ENCODE measurements around the gene SLC25A40. TPM values are rescaled to one million over a fixed set of nuclear protein-coding genes. Genes with fewer than 3 reads are reported as not detected.
"Not testable (repeated sequence)": the region's sequence is repeated elsewhere in the genome, so short reads cannot be mapped to it uniquely, and the experiment has no call there.

SLC25A40 gene, protein sequence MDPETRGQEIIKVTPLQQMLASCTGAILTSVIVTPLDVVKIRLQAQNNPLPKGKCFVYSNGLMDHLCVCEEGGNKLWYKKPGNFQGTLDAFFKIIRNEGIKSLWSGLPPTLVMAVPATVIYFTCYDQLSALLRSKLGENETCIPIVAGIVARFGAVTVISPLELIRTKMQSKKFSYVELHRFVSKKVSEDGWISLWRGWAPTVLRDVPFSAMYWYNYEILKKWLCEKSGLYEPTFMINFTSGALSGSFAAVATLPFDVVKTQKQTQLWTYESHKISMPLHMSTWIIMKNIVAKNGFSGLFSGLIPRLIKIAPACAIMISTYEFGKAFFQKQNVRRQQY
- 7.8 TPM for total RNA-seq

GRCh38 chr7:87876040-87876868, at the start of gene SLC25A40, which contains the start of gene DBF4:
Gene SLC25A40 (minus strand): TSS chr7:87876360. CDS start chr7:87858727, 17,633 bp downstream.
Gene DBF4 (plus strand): TSS chr7:87876493. CDS start chr7:87876733, 240 bp downstream.
- Histone ChIP-seq H3K27ac (ENCODE audit: low read depth, low read length) (peak within 1 kb of the TSS; percentile 90), H3K27me3 (ENCODE audit: control insufficient read depth in 3 of 3, insufficient read depth in 3 of 3, low read length in 3 of 3) (no peaks in the 10 kb centered on the region), H3K4me3 (ENCODE audit: low read length in 3 of 3) (peak within 1 kb of the TSS; percentile 78 to 87 (median 83)), H3K4me1 (ENCODE audit: control insufficient read depth in 3 of 3, insufficient read depth in 3 of 3, low read length in 3 of 3) (peaks cover 4 to 8% (median 4%) of the 10 kb centered on the region in 3 donors), H3K9ac (ENCODE audit: low read depth in 1 of 3, low read length in 3 of 3) (peak within 1 kb of the TSS; percentile 90 to 92 (median 90)), H3K36me3 (ENCODE audit: control insufficient read depth in 3 of 3, insufficient read depth in 3 of 3, low read length in 3 of 3) (no peaks in the 10 kb centered on the region), H3K9me3 (ENCODE audit: control insufficient read depth in 3 of 3, low read length in 3 of 3) (no peaks in the 10 kb centered on the region)

DNA sequence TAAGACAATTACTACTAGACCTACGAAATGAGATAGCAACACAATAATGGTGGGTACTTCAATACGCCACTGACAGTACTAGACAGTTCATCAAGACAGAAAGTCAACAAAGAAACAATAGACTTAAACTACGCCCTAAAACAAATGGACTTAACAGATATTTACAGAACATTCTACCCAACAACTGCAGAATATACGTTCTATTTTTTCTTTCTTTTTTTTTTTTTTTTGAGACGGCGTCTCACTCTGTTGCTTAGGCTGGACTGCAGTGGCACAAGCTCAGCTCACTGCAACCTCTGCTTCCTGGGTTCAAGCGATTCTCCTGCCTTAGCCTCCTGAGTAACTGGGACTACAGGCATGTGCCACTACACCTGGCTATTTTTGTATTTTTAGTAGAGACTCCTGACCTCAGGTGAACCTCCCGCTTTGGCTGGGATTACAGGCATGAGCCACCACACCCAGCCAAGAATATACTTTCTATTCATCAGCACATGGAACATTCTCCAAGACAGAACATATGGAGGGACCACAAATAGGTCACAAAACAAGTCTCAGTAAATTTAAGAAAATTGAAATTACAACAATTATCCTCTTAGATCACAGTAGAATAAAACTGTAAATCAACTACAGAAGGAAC, 46.7 kb upstream of the SLC25A40 start:
- H3K4me3 ChIP-seq (ENCODE audit: low read length in 3 of 3); H3K9ac ChIP-seq (ENCODE audit: low read depth in 1 of 3, low read length in 3 of 3); H3K9me3 ChIP-seq (ENCODE audit: control insufficient read depth in 3 of 3, low read length in 3 of 3); H3K27ac ChIP-seq (ENCODE audit: low read depth, low read length); H3K36me3 ChIP-seq (ENCODE audit: control insufficient read depth in 3 of 3, insufficient read depth in 3 of 3, low read length in 3 of 3); H3K27me3 ChIP-seq (ENCODE audit: control insufficient read depth in 3 of 3, insufficient read depth in 3 of 3, low read length in 3 of 3); H3K4me1 ChIP-seq (ENCODE audit: control insufficient read depth in 3 of 3, insufficient read depth in 3 of 3, low read length in 3 of 3): not testable (repeated sequence)

DNA sequence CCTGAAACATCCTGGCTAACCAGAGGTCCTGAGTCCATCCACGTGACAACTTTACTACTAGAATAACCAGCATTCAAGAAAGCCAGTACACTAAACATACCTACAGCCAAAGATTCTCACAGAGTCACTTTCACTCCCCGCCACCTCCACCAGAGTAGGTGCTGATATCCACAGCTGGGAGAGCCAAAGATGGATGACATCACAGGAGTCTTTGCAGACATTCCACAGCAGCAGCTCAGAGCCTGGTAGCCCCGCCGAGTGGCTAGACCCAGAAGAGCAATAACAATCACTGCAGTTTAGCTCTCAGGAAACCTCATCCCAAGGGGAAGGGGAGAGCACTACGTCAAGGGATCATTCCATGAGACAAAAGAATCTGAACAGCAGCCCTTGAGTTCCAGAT, 44.4 kb upstream of the SLC25A40 start:
- H3K27me3 ChIP-seq (ENCODE audit: control insufficient read depth in 3 of 3, insufficient read depth in 3 of 3, low read length in 3 of 3), result no peaks in the 10 kb centered on the region
- no peaks in the 10 kb centered on the region for H3K9me3 ChIP-seq (ENCODE audit: control insufficient read depth in 3 of 3, low read length in 3 of 3)
- H3K4me1 ChIP-seq (ENCODE audit: control insufficient read depth in 3 of 3, insufficient read depth in 3 of 3, low read length in 3 of 3), result no peaks in the 10 kb centered on the region
- H3K9ac ChIP-seq (ENCODE audit: low read depth in 1 of 3, low read length in 3 of 3), result no peak overlapping the region
- no peak overlapping the region for H3K27ac ChIP-seq (ENCODE audit: low read depth, low read length)
- H3K4me3 ChIP-seq (ENCODE audit: low read length in 3 of 3), result no peak overlapping the region
- no peaks in the 10 kb centered on the region for H3K36me3 ChIP-seq (ENCODE audit: control insufficient read depth in 3 of 3, insufficient read depth in 3 of 3, low read length in 3 of 3)

DNA sequence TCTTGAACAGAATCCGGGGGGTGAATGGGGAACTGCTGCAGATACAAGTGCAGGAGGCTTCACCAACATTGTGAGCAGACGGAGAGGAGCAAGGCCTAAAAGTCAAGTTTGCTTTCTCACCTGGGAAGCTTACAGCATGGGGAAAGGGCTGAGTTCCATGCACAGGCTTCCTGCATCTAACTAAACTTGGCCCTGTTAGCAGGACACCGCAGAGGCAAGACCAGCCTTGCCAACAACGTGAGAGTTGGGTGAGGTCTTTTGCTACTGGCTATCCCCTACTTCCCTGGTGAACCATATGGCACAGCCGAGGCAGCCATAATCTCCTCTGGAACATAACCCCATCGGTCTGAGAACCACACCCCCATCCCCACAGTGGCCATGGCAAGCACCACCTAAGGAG, 43.7 kb upstream of the SLC25A40 start:
- no peaks in the 10 kb centered on the region for H3K27me3 ChIP-seq (ENCODE audit: control insufficient read depth in 3 of 3, insufficient read depth in 3 of 3, low read length in 3 of 3)
- H3K9me3 ChIP-seq (ENCODE audit: control insufficient read depth in 3 of 3, low read length in 3 of 3), result no peaks in the 10 kb centered on the region
- no peaks in the 10 kb centered on the region for H3K4me1 ChIP-seq (ENCODE audit: control insufficient read depth in 3 of 3, insufficient read depth in 3 of 3, low read length in 3 of 3)
- H3K4me3 ChIP-seq (ENCODE audit: low read length in 3 of 3), result no peak overlapping the region
- H3K9ac ChIP-seq (ENCODE audit: low read depth in 1 of 3, low read length in 3 of 3), result no peak overlapping the region
- no peaks in the 10 kb centered on the region for H3K36me3 ChIP-seq (ENCODE audit: control insufficient read depth in 3 of 3, insufficient read depth in 3 of 3, low read length in 3 of 3)
- no peak overlapping the region for H3K27ac ChIP-seq (ENCODE audit: low read depth, low read length)

GRCh38 chr7:87918740-87919139, 42.6 kb upstream of the SLC25A40 start:
- no peak overlapping the region for H3K27ac ChIP-seq (ENCODE audit: low read depth, low read length)
- H3K36me3 ChIP-seq (ENCODE audit: control insufficient read depth in 3 of 3, insufficient read depth in 3 of 3, low read length in 3 of 3), result no peaks in the 10 kb centered on the region
- H3K9ac ChIP-seq (ENCODE audit: low read depth in 1 of 3, low read length in 3 of 3), result no peak overlapping the region
- H3K4me3 ChIP-seq (ENCODE audit: low read length in 3 of 3), result no peak overlapping the region
- no peaks in the 10 kb centered on the region for H3K9me3 ChIP-seq (ENCODE audit: control insufficient read depth in 3 of 3, low read length in 3 of 3)
- no peaks in the 10 kb centered on the region for H3K27me3 ChIP-seq (ENCODE audit: control insufficient read depth in 3 of 3, insufficient read depth in 3 of 3, low read length in 3 of 3)
- no peaks in the 10 kb centered on the region for H3K4me1 ChIP-seq (ENCODE audit: control insufficient read depth in 3 of 3, insufficient read depth in 3 of 3, low read length in 3 of 3)

DNA sequence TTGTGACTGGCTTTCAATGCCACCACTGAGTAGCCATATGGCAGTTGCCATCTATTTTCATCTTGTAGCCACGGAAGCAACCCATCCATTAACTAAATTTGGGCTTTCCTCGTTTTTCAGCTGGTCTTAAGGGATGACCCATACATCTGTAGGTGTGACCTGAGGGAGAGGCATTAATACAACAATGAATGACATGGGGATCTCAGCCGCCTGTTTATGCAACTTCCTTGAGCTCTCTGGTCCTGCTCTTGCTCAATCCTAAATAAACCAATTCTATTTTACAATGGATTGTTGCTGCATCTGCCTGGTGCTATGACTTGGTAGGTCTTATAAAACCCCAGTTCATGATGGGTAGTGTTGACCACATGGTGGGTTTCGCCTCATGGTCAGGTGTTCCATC, 36.0 kb upstream of the SLC25A40 start:
- Histone ChIP-seq H3K27me3 (ENCODE audit: control insufficient read depth in 3 of 3, insufficient read depth in 3 of 3, low read length in 3 of 3) (no peaks in the 10 kb centered on the region), H3K4me1 (ENCODE audit: control insufficient read depth in 3 of 3, insufficient read depth in 3 of 3, low read length in 3 of 3) (no peaks in the 10 kb centered on the region), H3K9me3 (ENCODE audit: control insufficient read depth in 3 of 3, low read length in 3 of 3) (no peaks in the 10 kb centered on the region), H3K4me3 (ENCODE audit: low read length in 3 of 3) (no peak overlapping the region), H3K27ac (ENCODE audit: low read depth, low read length) (no peak overlapping the region), H3K36me3 (ENCODE audit: control insufficient read depth in 3 of 3, insufficient read depth in 3 of 3, low read length in 3 of 3) (peaks cover 0 to 4% (median 0%) of the 10 kb centered on the region in 3 donors), H3K9ac (ENCODE audit: low read depth in 1 of 3, low read length in 3 of 3) (no peak overlapping the region)

DNA sequence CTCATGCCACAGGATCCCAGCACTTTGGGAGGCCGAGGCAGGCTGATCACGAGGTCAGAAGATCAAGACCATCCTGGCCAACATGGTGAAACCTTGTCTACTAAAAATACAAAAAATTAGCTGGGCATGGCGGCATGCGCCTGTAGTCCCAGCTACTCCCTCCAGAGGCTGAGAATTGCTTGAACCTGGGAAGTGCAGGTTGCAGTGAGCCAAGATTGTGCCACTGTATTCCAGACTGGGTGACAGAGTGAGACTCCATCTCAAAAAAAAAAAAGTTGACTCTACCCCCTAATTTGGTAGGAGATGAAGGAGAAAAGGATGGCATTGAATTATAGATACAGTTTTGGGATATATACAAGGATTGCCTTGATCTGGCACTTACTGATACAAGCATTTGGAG, 32.7 kb upstream of the SLC25A40 start:
- not testable (repeated sequence) for H3K9ac ChIP-seq (ENCODE audit: low read depth in 1 of 3, low read length in 3 of 3); H3K36me3 ChIP-seq (ENCODE audit: control insufficient read depth in 3 of 3, insufficient read depth in 3 of 3, low read length in 3 of 3); H3K27me3 ChIP-seq (ENCODE audit: control insufficient read depth in 3 of 3, insufficient read depth in 3 of 3, low read length in 3 of 3); H3K27ac ChIP-seq (ENCODE audit: low read depth, low read length); H3K4me1 ChIP-seq (ENCODE audit: control insufficient read depth in 3 of 3, insufficient read depth in 3 of 3, low read length in 3 of 3); H3K4me3 ChIP-seq (ENCODE audit: low read length in 3 of 3); H3K9me3 ChIP-seq (ENCODE audit: control insufficient read depth in 3 of 3, low read length in 3 of 3)

- H3K36me3 ChIP-seq (ENCODE audit: control insufficient read depth in 3 of 3, insufficient read depth in 3 of 3, low read length in 3 of 3); H3K4me3 ChIP-seq (ENCODE audit: low read length in 3 of 3); H3K9me3 ChIP-seq (ENCODE audit: control insufficient read depth in 3 of 3, low read length in 3 of 3); H3K27me3 ChIP-seq (ENCODE audit: control insufficient read depth in 3 of 3, insufficient read depth in 3 of 3, low read length in 3 of 3); H3K9ac ChIP-seq (ENCODE audit: low read depth in 1 of 3, low read length in 3 of 3); H3K4me1 ChIP-seq (ENCODE audit: control insufficient read depth in 3 of 3, insufficient read depth in 3 of 3, low read length in 3 of 3); H3K27ac ChIP-seq (ENCODE audit: low read depth, low read length): not testable (repeated sequence)
Observed at GRCh38 chr7:87907136-87907906, 31.2 kb upstream of the SLC25A40 start.

DNA sequence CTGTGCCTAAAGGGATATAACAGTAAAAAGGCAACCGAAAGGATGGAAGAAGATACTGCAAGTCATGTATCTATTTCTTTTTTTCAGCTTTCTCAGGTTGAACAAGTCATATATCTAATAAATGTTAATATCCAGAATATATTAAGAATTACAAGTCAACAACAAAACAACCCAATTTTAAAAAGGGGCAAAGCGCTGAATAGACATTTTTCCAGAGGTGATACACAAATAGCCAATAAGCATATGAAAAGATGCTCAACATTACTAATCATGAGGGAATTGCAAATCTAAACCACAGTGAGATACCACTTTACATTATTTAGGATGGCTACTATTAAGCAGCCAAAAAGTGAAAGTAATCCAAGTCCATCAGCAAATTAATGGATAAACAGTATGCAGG, 23.1 kb upstream of the SLC25A40 start:
- H3K27ac ChIP-seq (ENCODE audit: low read depth, low read length), result no peak overlapping the region
- no peak overlapping the region for H3K4me3 ChIP-seq (ENCODE audit: low read length in 3 of 3)

More for the DNA sequence above, 23.1 kb upstream of the SLC25A40 start:
- no peaks in the 10 kb centered on the region for H3K4me1 ChIP-seq (ENCODE audit: control insufficient read depth in 3 of 3, insufficient read depth in 3 of 3, low read length in 3 of 3)
- no peaks in the 10 kb centered on the region for H3K9me3 ChIP-seq (ENCODE audit: control insufficient read depth in 3 of 3, low read length in 3 of 3)
- peaks cover 0 to 8% (median 6%) of the 10 kb centered on the region in 3 donors for H3K36me3 ChIP-seq (ENCODE audit: control insufficient read depth in 3 of 3, insufficient read depth in 3 of 3, low read length in 3 of 3)
- H3K27me3 ChIP-seq (ENCODE audit: control insufficient read depth in 3 of 3, insufficient read depth in 3 of 3, low read length in 3 of 3), result no peaks in the 10 kb centered on the region
- no peak overlapping the region for H3K9ac ChIP-seq (ENCODE audit: low read depth in 1 of 3, low read length in 3 of 3)

Measured in skeletal muscle tissue (tissue), 4 donors.